Common myeloid progenitor, CD34-positive (primary cell): ENCODE measurements around the gene ARFRP1.

ENCODE experiments used
- CTCF ChIA-PET: fragments of 350-600 bp; sonication (Branson Sonifier 250); formaldehyde crosslinking; loops from one replicate; lab custom pipeline; 2021; ENCODE audit warnings: antibody characterized with exemption; lab: Charles Lee
- POLR2A ChIA-PET: fragments of 350-600 bp; sonication (Branson Sonifier 250); formaldehyde crosslinking; loops from one replicate; lab custom pipeline; 2021; ENCODE audit warnings: antibody characterized with exemption; lab: Charles Lee
- DNase-seq, 3 donors: peaks; one replicate each; pipeline versions ENCODE4 v3.0.0 to v3.0.0-alpha.2; 2013
- H3K27ac ChIP-seq, 2 experiments: 1 replicate in 1 of 2; 2 replicates in 1 of 2; pipeline ENCODE4 v1.7.0; 2013; ENCODE audit warnings: inconsistent platforms in 2 of 2, low read length in 2 of 2, mild to moderate bottlenecking in 2 of 2, low read depth in 1 of 2, moderate library complexity in 1 of 2; ENCODE audit not compliant: severe bottlenecking in 2 of 2, insufficient read depth in 1 of 2, poor library complexity in 1 of 2
- H3K27me3 ChIP-seq, 5 experiments: replicated peaks in 2 of 5; 1 replicate in 3 of 5; 2 replicates in 2 of 5; pipeline versions ENCODE4 v1.6.1 to v1.7.0; 2013; ENCODE audit warnings: low read length in 4 of 5, mild to moderate bottlenecking in 2 of 5, moderate library complexity in 2 of 5, inconsistent platforms in 1 of 5; ENCODE audit not compliant: insufficient read depth in 5 of 5, control insufficient read depth in 4 of 5
- H3K36me3 ChIP-seq, 4 experiments: 1 replicate in 2 of 4; 2 replicates in 2 of 4; pipeline versions ENCODE4 v1.6.1 to v1.7.0; 2013; ENCODE audit warnings: low read length in 3 of 4, control low read depth in 1 of 4, mild to moderate bottlenecking in 1 of 4; ENCODE audit not compliant: control insufficient read depth in 4 of 4, insufficient read depth in 4 of 4
- H3K4me1 ChIP-seq, 4 experiments: 1 replicate in 3 of 4; 2 replicates in 1 of 4; pipeline versions ENCODE4 v1.6.1 to v1.7.1; 2013; ENCODE audit warnings: low read length in 3 of 4, mild to moderate bottlenecking in 3 of 4, control low read depth in 1 of 4, inconsistent platforms in 1 of 4, moderate library complexity in 1 of 4; ENCODE audit not compliant: control insufficient read depth in 4 of 4, insufficient read depth in 4 of 4; ENCODE audit errors: control extremely low read depth in 1 of 4
- H3K4me3 ChIP-seq, 7 experiments: 1 replicate in 4 of 7; 2 replicates in 3 of 7; pipeline versions ENCODE4 v1.5.1 to v1.7.0; 2013; ENCODE audit warnings: mild to moderate bottlenecking in 7 of 7, low read length in 6 of 7, moderate library complexity in 6 of 7, inconsistent platforms in 2 of 7, low read depth in 2 of 7, control low read depth in 1 of 7; ENCODE audit not compliant: insufficient read depth in 4 of 7, control insufficient read depth in 1 of 7; ENCODE audit errors: extremely low read depth in 1 of 7
- H3K9me3 ChIP-seq, 5 experiments: 1 replicate in 4 of 5; 2 replicates in 1 of 5; pipeline versions ENCODE4 v1.6.1 to v1.7.1; 2013; ENCODE audit warnings: low read length in 4 of 5, mild to moderate bottlenecking in 2 of 5, inconsistent platforms in 1 of 5, low read depth in 1 of 5, moderate library complexity in 1 of 5; ENCODE audit not compliant: control insufficient read depth in 4 of 5, insufficient read depth in 2 of 5; ENCODE audit errors: control extremely low read depth in 1 of 5
- WGBS: methylation state at CpG from one replicate; pipeline ENCODE4 v1.1.5; 2013; ENCODE audit not compliant: insufficient coverage; 5-methylcytosine and 5-hydroxymethylcytosine counted together

Gene ARFRP1

GRCh38 chr20:63712191-63712590, 4.4 kb upstream of the ARFRP1 start:
- ChIA-PET CTCF (interaction anchor here (0.6 to 0.9 kb wide), 2 partner anchors 13 to 16 kb away, joined by 3 read pairs; no protein-coding TSS in a partner anchor), POLR2A (interaction anchor here (0.7 kb wide), 1 partner anchor 11 kb away, joined by 3 read pairs; no protein-coding TSS in a partner anchor)
- Histone ChIP-seq H3K27ac (no peak overlapping the region), H3K4me1 (peaks cover 0 to 16% (median 11%) of the 10 kb centered on the region in 4 experiments), H3K36me3 (peaks cover 9 to 44% (median 36%) of the 10 kb centered on the region in 4 experiments), H3K9me3 (peaks cover 6 to 14% (median 12%) of the 10 kb centered on the region in 5 experiments), H3K27me3 (no peaks in the 10 kb centered on the region), H3K4me3 (no peak overlapping the region)
- no peak for DNase-seq
- no CpG with 5 or more reads among the region's 1 CpG for WGBS

GRCh38 chr20:63711085-63711645, 3.4 kb upstream of the ARFRP1 start:
- WGBS, result 85% methylated on average over 9 of the region's 12 CpGs

GRCh38 chr20:63709149-63709527, 1.4 kb upstream of the ARFRP1 start:
- ChIA-PET POLR2A (interaction anchor here (0.6 kb wide), 1 partner anchor 20 kb away, joined by 3 read pairs; no protein-coding TSS in a partner anchor), CTCF (interaction anchor here (1.1 to 2.9 kb wide), 5 partner anchors 10 to 54 kb away, joined by 3 to 8 read pairs (median 5); no protein-coding TSS in a partner anchor)
- no peak for DNase-seq
- Histone ChIP-seq H3K27me3 (no peaks in the 10 kb centered on the region), H3K4me3 (peak overlapping the region in 3 of 7 experiments; percentile 81 to 90 (median 86)), H3K36me3 (peaks cover 12 to 51% (median 43%) of the 10 kb centered on the region in 4 experiments), H3K4me1 (peaks cover 6 to 29% (median 24%) of the 10 kb centered on the region in 4 experiments), H3K9me3 (peaks cover 0 to 4% (median 1%) of the 10 kb centered on the region in 5 experiments), H3K27ac (no peak overlapping the region)
- 97% methylated on average over 9 of the region's 17 CpGs for WGBS

More at GRCh38 chr20:63711085-63711645, 3.4 kb upstream of the ARFRP1 start:
- no peak overlapping the region for H3K4me3 ChIP-seq
- no peak for DNase-seq
- POLR2A ChIA-PET, result no interaction called here
- no peak overlapping the region for H3K27ac ChIP-seq
- H3K4me1 ChIP-seq, result peaks cover 5 to 26% (median 21%) of the 10 kb centered on the region in 4 experiments
- peaks cover 7 to 41% (median 36%) of the 10 kb centered on the region in 4 experiments for H3K36me3 ChIP-seq
- peaks cover 6 to 14% (median 11%) of the 10 kb centered on the region in 5 experiments for H3K9me3 ChIP-seq
- CTCF ChIA-PET, result interaction anchor here (0.6 to 0.9 kb wide), 2 partner anchors 14 to 17 kb away, joined by 3 read pairs; no protein-coding TSS in a partner anchor
- no peaks in the 10 kb centered on the region for H3K27me3 ChIP-seq

- peak overlapping the region in 1 of 2 experiments; percentile 77 for H3K27ac ChIP-seq
- DNase-seq, result peak in 1 of 3 donors; percentile 25
- H3K36me3 ChIP-seq, result peaks cover 12 to 56% (median 46%) of the 10 kb centered on the region in 4 experiments
- H3K4me1 ChIP-seq, result peaks cover 6 to 29% (median 24%) of the 10 kb centered on the region in 4 experiments
- H3K27me3 ChIP-seq, result no peaks in the 10 kb centered on the region
- WGBS, result 28% methylated on average over 62 of the region's 67 CpGs
- H3K4me3 ChIP-seq, result peak overlapping the region; percentile 58 to 90 (median 81)
- ChIA-PET CTCF (interaction anchor here (0.9 to 2.9 kb wide), 11 partner anchors 10 to 160 kb away, joined by 3 to 8 read pairs (median 4); partner anchors contain the start of gene LIME1), POLR2A (interaction anchor here (0.6 kb wide), 1 partner anchor 56 kb away, joined by 3 read pairs; the partner anchor contains the start of gene STMN3)
- H3K9me3 ChIP-seq, result peaks cover 0 to 4% (median 1%) of the 10 kb centered on the region in 5 experiments
Measured at GRCh38 chr20:63708301-63709148, 749 bp upstream of the ARFRP1 start.

GRCh38 chr20:63706852-63707557, 771 bp downstream of the ARFRP1 start:
- Histone ChIP-seq H3K36me3 (peaks cover 9 to 52% (median 37%) of the 10 kb centered on the region in 4 experiments), H3K9me3 (peaks cover 0 to under 1% (median 0%) of the 10 kb centered on the region in 5 experiments), H3K27ac (peak overlapping the region; percentile 40 to 77), H3K4me3 (peak overlapping the region; percentile 63 to 90 (median 81)), H3K4me1 (peaks cover 6 to 29% (median 24%) of the 10 kb centered on the region in 4 experiments), H3K27me3 (no peaks in the 10 kb centered on the region)
- DNase-seq, result peak; percentile 26 to 58 (median 47)
- CTCF ChIA-PET, result interaction anchor here (0.8 to 2.9 kb wide), 8 partner anchors 8 to 158 kb away, joined by 3 to 8 read pairs (median 5); partner anchors contain the start of gene TPD52L2
- WGBS, result 6% methylated on average over 55 of the region's 56 CpGs
- POLR2A ChIA-PET, result interaction anchor here (0.8 to 1.1 kb wide), 3 partner anchors 10 to 157 kb away, joined by 3 read pairs; no protein-coding TSS in a partner anchor
